Measurements from ENCODE around the gene ACTRT2.

ACTRT2 gene

GRCh38 chr1:3055051-3055450, 33.8 kb downstream of the ACTRT2 start:
- DNase-seq (ENCODE audit: low spot score): no peak

GRCh38 chr1:3056641-3057040, 35.4 kb downstream of the ACTRT2 start:
- DNase-seq (ENCODE audit: low spot score): no peak

DNA sequence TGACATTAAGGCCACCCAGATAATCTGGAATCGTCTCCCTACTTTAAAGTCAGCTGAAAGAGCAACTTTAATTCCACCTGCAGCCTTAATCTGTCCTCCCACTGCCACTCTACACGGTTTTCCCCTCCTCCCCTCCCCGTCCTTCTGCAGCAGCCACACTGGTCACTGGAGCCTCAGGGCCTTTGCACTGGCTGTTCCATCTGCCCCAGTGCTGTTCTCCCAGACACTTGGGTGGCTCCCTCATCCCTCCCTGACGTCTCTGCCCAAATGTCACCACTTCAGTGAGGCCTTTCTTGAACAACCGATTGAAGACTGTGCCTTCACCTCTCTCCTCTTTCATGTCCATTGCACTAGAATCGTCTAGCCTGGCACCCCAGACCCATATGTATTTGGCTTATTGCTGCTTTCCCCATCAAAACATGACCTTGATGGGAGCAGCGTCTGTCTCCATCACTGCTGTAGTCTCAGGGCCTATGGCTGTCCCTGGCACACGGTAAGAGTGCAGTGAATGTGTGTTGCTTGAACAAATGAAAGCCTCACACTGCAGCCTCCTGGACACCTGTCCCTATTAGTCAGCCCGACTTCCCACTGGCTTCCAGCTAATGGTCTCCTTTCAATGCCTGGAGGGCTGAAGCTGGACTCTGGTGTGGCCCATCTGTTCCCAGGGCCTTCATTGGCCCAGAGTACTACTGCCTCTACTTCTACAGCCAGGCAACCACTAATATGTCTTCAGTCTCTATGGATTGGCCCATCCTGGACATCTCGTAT, 37.2 kb downstream of the ACTRT2 start:
- DNase-seq (ENCODE audit: low spot score): no peak

DNA sequence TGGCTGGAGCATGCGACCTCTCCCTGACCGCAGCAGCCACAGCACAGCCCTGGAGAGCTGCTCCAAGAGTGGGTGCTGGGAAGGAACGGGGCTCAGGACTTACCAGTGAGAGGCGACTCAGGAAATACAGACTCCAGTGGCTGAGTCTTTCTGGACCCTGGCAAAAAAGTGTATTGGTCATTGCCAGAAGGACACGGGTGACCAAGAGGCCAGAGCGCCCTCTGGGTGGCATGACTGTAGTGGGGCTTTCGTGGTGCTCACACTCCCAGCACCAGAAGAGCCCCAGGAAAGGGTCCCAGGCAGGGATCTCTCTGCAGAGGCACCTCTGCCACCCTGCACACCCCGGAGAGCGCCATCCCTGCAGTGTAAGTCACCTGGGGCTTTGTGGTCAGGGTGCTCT, 38.9 kb downstream of the ACTRT2 start:
- no peak for DNase-seq (ENCODE audit: low spot score)

- DNase-seq (ENCODE audit: low spot score): no peak
Measured at GRCh38 chr1:3060601-3061551, 39.6 kb downstream of the ACTRT2 start.

GRCh38 chr1:3061566-3061965, 40.3 kb downstream of the ACTRT2 start:
- no peak for DNase-seq (ENCODE audit: low spot score)

GRCh38 chr1:3061981-3062615, 40.8 kb downstream of the ACTRT2 start:
- no peak for DNase-seq (ENCODE audit: low spot score)

GRCh38 chr1:3062616-3063378, 41.5 kb downstream of the ACTRT2 start:
- DNase-seq (ENCODE audit: low spot score): no peak

DNA sequence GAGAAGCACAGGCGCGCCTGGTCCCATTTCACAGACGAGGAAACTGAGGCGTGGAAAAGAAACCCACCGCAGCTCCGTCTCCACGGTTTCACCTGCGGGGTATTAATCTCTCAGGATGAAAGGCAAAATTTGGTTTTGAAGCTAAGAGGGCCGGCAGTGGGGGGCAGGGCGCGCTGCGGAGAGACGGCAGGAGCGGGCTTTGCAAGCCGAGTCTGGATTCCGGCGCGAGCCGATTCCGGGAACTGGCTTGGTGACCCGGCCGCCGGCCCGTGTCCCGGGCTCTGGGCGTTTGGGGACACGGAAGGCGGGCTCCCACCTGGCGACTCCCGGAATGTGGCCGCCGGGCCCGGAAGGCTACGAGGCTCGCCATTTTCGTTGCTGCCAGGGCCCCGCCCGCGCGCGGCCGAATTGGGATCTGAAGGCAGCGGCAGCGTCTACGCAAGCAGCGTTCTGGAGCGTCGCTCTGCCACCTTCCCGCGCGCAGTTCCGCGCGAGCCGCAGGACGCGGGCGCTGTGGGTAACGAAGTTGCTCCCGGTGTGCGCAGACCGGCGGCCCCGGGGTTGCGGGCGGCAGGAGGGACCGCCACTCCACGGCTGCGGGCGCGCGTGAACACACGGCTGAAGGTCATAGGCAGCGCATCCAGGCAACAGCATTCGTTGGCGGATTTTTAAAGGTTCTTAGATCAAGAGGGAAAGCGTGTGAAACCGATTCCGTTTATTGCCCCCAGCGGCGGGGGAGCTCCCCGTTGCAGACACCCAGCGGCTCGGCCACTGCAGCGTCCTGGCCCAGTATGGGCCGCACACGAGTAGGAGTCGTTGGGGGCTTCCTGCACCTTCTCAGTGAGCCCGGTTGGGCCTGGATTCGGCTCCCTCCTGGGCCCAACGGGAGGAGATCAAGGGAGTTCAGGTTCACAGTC, 42.4 kb downstream of the ACTRT2 start:
- no peak for DNase-seq (ENCODE audit: low spot score)

- no peak for DNase-seq (ENCODE audit: low spot score)
Measured at GRCh38 chr1:3064296-3064850, 43.1 kb downstream of the ACTRT2 start.

DNA sequence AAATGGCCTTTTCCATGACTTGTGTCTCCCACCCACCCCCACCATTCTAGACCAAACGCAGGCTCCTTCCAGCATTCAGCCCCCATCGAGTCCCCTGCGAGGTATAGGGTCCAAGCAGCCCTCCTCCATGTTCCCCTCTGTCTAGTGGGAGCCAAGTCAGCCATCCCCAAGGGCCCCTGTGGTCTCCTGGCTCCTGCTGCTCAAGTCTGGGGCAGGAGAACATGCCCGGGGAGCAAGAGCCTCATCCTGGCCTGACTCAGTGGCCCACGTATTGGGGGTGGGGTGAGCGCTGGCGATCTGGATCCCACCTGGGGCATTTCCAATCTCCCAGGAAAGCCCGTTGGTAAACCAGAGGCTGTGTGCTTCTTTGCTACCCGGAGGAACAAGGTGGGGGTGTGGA, 43.6 kb downstream of the ACTRT2 start:
- DNase-seq (ENCODE audit: low spot score): no peak

DNA sequence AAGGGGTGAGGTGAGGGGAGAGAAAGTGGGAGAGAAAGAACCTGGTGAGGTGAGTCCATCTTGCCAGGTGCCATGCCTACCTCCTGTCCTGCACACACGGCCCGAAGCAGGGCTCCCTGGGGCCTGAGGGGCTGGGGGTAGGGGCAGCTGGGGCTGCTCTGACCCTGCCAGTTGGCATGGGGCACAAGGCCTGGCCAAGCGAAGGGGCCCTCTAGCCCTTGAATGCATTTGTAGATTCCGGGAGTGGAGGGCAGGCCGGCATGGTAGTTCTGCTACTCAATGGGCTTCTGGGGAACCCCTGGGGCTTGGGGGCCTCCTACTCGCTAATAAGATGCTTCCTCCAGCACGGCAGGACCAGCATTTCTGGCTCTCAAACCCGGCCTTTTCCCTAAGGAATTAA, 44.1 kb downstream of the ACTRT2 start:
- DNase-seq (ENCODE audit: low spot score): no peak

- DNase-seq (ENCODE audit: low spot score): no peak
Measured at GRCh38 chr1:3065797-3066196, 44.5 kb downstream of the ACTRT2 start.

DNA sequence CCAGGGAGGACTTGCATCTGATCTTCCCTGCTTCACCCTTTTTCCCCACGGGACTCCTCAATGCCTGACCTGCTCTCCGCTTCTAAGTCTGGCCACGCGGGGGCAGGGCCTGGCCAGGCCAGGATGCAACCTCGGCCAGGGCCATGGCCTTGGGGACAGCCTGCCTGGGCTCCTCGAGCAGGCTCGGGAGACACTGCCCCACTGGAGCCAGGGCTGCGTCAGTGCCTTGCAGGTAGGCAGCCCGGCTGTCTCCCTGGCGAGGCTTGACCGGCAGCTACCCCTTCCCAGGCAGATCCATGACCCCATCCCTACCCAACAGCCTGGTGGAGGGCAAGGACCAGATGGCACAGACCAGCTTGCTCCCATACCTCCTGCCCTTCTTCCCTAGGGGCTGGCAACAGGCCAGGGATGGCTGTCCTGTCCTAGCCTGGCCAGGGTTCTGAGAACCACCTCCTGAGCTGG, 45.0 kb downstream of the ACTRT2 start:
- no peak for DNase-seq (ENCODE audit: low spot score)

DNA sequence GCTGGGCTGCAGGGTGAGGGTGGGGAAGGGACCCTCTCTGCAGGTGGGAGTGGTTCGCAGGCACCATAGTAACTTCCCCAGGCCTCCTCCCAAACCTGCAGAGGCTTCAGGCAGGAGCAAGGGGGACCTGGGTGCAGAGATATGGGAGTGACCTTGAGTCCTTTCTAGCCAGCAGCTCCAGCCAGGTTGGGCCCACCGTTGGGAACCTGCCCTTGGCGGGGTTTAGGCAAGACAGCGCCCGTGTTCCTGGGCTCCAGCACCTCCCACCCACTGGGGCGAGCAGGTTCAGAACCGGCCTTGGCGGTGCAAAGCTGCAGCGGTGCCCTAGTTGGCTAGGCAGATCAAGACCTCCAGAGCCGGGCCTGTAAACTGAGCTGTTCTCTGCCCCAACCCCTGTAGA, 45.6 kb downstream of the ACTRT2 start:
- no peak for DNase-seq (ENCODE audit: low spot score)

DNA sequence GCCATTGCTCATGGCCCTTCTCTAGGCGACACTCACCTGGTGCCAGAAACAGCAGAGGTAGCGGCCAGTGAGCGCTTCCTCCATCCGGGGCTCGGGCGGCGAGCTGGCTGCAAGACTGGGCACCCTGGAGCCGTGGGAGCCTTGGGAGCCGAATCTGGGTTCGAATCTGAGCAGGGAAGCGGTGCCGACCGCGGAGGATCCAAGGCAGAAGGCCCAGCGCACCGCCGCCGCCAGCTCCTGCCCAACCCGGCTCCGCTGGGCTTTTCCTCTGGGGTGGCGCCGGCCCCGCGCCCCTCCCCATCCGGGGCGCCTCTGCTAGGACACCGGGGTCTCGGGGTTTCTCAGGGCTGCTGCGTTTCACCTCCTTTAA, 46.0 kb downstream of the ACTRT2 start:
- no peak for DNase-seq (ENCODE audit: low spot score)

DNA sequence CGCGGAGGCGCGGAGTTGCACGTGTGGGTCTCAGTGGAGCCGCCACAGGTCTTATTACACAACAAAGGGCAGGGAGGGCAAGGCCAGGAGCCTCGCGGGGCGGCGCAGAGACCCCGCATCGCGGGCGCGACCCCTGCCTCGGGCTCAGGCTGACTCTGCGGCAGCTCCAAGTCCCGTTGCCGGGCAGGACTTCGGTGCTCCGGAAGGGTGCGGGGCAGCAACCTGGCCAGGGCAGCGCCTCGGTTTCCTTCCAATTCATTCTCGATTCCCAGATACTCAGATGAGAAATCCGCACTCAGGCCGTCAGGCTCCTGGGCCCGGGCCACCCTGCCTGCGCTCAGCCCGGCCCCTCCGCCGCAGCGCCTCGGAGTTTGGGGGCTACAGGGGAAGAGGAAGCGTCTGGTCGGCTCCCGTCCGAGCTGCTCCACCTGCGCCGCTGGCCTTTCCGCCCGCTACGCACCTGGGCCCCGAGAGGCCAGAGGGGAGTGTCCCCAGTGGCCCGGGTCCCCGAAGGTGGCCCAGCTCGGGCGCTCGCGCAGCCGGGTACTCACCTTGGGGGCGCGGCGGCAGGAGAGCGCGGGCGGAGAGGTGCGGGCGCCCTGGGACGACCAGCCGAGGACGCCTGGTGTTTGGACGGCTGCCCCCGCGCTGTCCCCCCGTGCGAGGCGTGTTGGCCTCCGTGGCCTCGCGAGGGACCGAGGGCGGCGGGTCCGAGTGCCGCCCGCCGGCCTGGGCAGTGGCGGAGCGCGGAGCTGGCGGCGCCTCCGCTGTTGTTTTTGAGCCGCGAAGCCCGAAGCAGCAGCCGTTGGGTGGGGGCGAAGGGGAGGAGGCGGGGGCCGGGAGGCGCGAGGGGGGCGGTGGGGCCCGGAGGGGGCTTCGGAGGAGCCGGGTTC, 46.6 kb downstream of the ACTRT2 start:
- DNase-seq (ENCODE audit: low spot score): no peak

GRCh38 chr1:3068564-3069431, 47.5 kb downstream of the ACTRT2 start, which contains the start of gene PRDM16:
PRDM16 (plus strand) TSS chr1:3069203; CDS start chr1:3069260, 57 bp downstream.
- DNase-seq (ENCODE audit: low spot score): no peak
